ENCODE data around the gene TNFAIP8L3.

DNA sequence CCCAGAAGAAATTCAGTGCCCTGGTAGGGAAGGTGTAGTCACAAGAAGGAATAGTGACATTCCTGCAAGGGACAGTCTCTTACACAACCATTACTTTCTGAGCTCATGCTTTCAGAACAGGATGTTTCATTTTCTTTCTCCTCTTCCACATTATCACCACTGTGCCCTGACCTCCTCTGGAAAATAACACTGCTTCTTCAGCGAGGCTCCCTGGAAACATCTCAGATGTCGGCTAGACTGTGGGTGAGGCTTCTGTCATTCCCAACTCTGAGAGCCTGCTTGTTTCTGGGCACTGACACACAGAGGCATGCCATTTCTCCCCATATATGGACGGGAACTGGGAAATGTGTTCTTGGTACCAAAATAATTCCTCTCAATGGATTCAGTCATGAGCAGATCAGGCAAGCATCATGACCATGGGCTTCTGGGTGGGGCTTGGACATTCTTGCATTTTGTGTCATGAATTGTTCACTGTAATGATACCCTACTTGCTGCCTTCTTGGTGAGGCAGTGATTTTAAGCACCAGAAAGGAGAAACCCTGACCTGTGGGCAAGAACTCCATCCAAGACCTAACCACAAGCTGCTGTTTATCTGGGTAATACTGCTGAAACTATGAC is 14.3 kb upstream of the TNFAIP8L3 start:
- TF ChIP-seq, protein P1, sequence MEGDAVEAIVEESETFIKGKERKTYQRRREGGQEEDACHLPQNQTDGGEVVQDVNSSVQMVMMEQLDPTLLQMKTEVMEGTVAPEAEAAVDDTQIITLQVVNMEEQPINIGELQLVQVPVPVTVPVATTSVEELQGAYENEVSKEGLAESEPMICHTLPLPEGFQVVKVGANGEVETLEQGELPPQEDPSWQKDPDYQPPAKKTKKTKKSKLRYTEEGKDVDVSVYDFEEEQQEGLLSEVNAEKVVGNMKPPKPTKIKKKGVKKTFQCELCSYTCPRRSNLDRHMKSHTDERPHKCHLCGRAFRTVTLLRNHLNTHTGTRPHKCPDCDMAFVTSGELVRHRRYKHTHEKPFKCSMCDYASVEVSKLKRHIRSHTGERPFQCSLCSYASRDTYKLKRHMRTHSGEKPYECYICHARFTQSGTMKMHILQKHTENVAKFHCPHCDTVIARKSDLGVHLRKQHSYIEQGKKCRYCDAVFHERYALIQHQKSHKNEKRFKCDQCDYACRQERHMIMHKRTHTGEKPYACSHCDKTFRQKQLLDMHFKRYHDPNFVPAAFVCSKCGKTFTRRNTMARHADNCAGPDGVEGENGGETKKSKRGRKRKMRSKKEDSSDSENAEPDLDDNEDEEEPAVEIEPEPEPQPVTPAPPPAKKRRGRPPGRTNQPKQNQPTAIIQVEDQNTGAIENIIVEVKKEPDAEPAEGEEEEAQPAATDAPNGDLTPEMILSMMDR (conservative IDR thresholded peaks at IDR 0.05; ENCODE audit: low read length), result no peak
- TF ChIP-seq EZH2phosphoT487 (IDR thresholded peaks at IDR 0.05; ENCODE audit: borderline replicate concordance), result no peak

Data from Loucy (cell line).